Omental fat pad (tissue), 4 donors: Measurements from ENCODE around the gene CDYL2. TPM values are rescaled to one million over a fixed set of nuclear protein-coding genes. Genes with fewer than 3 reads are reported as not detected.

ENCODE experiments used
- ATAC-seq: fragments of 150-250 bp; one replicate; pipeline ENCODE4 v1.9.1; 2016; ENCODE audit warnings: mild to moderate bottlenecking, moderate library complexity; ENCODE audit not compliant: low FRiP score
- DNase-seq: peaks from one replicate; pipeline ENCODE4 v3.0.0-alpha.2; 2019; ENCODE audit warnings: low spot score
- CTCF ChIP-seq, 3 donors: fragments of 450-650 bp; IDR thresholded peaks; one replicate each; pipeline ENCODE4 v1.5.1; 2016 to 2017; ENCODE audit warnings: antibody characterized with exemption in 3 of 3, mild to moderate bottlenecking in 3 of 3, moderate library complexity in 2 of 3
- total RNA-seq, 4 donors: library from RNA; depleted of rRNA; stranded (reverse); fragments of >200 nt; gene quantifications; one replicate each; pipeline ENCODE4 v1.1.0, GENCODE V29; 2016

CDYL2 gene
- total RNA-seq, 4 donors from 2014 or later, result 5.9 to 8.8 (median 6.6) TPM

GRCh38 chr16:80665356-80665755, 139.0 kb downstream of the CDYL2 start:
- DNase-seq (no peak), ATAC-seq (no peak)
- TF ChIP-seq CTCF (IDR thresholded peaks at IDR 0.05), result no peak

GRCh38 chr16:80664786-80665185, 139.6 kb downstream of the CDYL2 start:
- ATAC-seq (no peak), DNase-seq (no peak)
- no peak for TF ChIP-seq CTCF (IDR thresholded peaks at IDR 0.05)

GRCh38 chr16:80664226-80664625, 140.2 kb downstream of the CDYL2 start:
- TF ChIP-seq CTCF (IDR thresholded peaks at IDR 0.05), result no peak
- ATAC-seq (no peak), DNase-seq (no peak)

- no peak for TF ChIP-seq CTCF (IDR thresholded peaks at IDR 0.05)
- ATAC-seq, result no peak
- no peak for DNase-seq
These were observed 141.3 kb downstream of the CDYL2 start for GRCh38 chr16:80663078-80663477.

- TF ChIP-seq CTCF (IDR thresholded peaks at IDR 0.05), result no peak
- ATAC-seq (no peak), DNase-seq (no peak)
These were observed 144.5 kb downstream of the CDYL2 start for GRCh38 chr16:80659865-80660264.

GRCh38 chr16:80656711-80657150, 147.7 kb downstream of the CDYL2 start:
- DNase-seq, result no peak
- ATAC-seq, result no peak
- TF ChIP-seq CTCF (IDR thresholded peaks at IDR 0.05), result no peak

GRCh38 chr16:80656161-80656560, 148.2 kb downstream of the CDYL2 start:
- ATAC-seq (no peak), DNase-seq (no peak)
- TF ChIP-seq CTCF (IDR thresholded peaks at IDR 0.05), result no peak
